Heart left ventricle (tissue), 13 donors: Measurements from ENCODE around the gene FOLR3.

Experiments
- CTCF ChIP-seq, 12 donors: fragments of 200-600 bp; sonication (generic) in 4 of 12; IDR thresholded peaks; one replicate each; pipeline versions ENCODE4 v1.5.0 to v1.8.0; 2018 to 2022; ENCODE audit warnings: antibody characterized with exemption in 12 of 12, mild to moderate bottlenecking in 5 of 12
- POLR2A ChIP-seq, 2 donors: fragments of 450-650 bp; IDR thresholded peaks; one replicate each; pipeline ENCODE4 v1.6.1; 2017; ENCODE audit warnings: antibody characterized with exemption in 2 of 2, mild to moderate bottlenecking in 2 of 2, moderate library complexity in 2 of 2
- donor health status: ischemic (EF 13 %, LVEDD 7.1; RV severe dilation, severe dysfunction).
- donor health status: DM: no; HTN: yes; CAD: no.
- donor health status: DM: no; HTN: no; CAD: no.
- donor health status: ischemic (EF 25% LVEDD 6.9; RV normal size, moderate dysfunction).
- donor health status: ischemic (EF 25% LVEDD 5.7; RV mildly dilated, moderate dysfunction).
- donor health status: ischemic (EF 35%, LVEDD 5.7; RV mildly dilated, moderate dysfunction).
- donor health status: nonischemic (EF 11% LVEDD 7.7; RV severe dilation, severe dysfunction).
- donor health status: DM: yes; HTN: yes; CAD: no.
- donor health status: PGD.
- donor health status: ischemic (EF 29% LVEDD 5.4; RV normal size, mild dysfunction).
- donor health status: nonischemic (EF 23%, LVEDD 6.1; RV moderate dilation, normal function).

GRCh38 chr11:72135891-72136683 is 562 bp downstream of the FOLR3 start:
- TF ChIP-seq POLR2A (IDR thresholded peaks at IDR 0.05) (no peak), CTCF (IDR thresholded peaks at IDR 0.05) (no peak)
